ENCODE data around the gene LCN12.

LCN12 gene, protein sequence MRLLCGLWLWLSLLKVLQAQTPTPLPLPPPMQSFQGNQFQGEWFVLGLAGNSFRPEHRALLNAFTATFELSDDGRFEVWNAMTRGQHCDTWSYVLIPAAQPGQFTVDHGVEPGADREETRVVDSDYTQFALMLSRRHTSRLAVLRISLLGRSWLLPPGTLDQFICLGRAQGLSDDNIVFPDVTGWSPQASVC

DNA sequence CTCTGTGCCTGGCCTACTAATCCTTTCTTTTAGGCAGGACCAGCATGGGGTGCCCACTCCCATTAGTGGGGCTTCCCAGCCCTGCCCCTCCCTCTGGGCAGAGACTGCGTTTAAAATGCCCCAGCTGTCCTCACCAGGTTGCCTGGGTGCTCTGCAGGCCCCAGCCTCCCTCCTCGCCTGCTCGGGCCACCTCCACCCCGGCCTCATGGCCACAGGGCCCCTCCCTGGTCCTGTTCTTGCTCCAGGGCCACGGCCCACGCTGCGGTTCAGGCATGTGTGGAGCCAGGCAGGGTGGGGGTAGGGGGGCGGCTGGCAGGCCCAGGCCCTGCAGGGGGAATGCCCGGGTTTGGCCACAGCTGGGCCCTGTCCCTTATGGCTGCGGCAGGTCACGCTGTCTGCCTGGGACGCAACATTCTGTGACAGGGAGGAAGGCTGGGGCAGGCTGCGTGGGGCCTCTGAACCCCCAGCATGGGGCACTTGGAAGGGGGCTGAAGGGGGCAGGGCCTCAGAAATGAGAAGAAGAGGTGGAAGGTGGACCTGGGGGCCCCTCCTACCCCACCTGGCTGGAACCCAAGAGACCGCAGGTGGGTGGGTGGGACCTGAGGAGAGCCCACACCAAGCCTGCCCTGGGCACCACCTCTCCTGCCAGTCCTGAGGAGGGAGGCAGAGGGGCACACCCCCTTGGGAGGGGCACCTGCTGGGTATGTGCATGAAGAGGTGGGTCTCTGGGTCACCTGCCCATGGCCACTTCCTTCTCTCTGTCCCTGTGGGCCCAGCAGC is at the start of gene LCN12:
LCN12 (plus strand) TSS at position 733 of the 780 bp plus-strand sequence. CDS start 55 bp downstream, outside the sequence.
- no peak for DNase-seq (ENCODE audit: low read depth, low spot score)

DNA sequence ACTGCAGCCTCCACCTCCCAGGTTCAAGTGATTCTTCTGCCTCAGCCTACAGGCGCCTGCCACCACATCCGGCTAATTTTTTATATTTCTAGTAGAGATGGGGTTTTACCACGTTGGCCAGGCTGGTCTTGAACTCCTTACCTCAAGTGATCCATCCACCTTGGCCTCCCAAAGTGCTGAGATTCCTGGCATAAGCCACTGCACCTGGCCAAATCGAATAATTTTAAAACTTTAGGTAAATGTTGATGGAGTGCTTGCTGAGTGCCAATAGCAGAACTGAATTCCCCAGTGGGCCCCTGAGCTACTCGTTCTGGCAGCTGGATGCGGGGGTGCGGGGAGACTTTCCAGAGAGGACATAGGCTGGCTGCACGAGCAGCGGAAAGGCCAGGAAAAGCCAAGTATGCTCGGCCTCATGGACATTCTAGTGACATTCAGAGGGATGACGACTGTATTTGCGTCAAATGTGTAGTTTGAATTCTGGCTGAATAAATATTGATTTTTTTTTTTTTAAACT is 49.0 kb upstream of the LCN12 start:
- no peak for DNase-seq (ENCODE audit: low read depth, low spot score)

DNA sequence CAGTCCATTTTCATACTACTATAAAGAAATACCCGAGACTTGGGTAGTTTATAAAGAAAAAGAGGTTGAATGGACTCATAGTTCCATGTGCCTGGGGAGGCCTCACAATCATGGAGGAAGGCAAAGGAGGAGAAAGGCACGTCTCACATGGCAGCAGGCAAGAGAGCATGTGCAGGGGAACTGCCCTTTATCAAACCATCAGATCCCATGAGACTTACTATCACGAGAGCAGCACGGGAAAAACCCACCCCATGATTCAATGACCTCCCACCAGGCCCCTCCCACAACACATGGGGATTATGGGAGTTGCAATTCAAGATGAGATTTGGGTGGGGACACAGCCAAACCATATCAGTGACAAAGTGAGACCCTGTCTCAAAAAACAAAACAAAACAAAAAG is 45.8 kb upstream of the LCN12 start:
- DNase-seq (ENCODE audit: low read depth, low spot score), result no peak

DNA sequence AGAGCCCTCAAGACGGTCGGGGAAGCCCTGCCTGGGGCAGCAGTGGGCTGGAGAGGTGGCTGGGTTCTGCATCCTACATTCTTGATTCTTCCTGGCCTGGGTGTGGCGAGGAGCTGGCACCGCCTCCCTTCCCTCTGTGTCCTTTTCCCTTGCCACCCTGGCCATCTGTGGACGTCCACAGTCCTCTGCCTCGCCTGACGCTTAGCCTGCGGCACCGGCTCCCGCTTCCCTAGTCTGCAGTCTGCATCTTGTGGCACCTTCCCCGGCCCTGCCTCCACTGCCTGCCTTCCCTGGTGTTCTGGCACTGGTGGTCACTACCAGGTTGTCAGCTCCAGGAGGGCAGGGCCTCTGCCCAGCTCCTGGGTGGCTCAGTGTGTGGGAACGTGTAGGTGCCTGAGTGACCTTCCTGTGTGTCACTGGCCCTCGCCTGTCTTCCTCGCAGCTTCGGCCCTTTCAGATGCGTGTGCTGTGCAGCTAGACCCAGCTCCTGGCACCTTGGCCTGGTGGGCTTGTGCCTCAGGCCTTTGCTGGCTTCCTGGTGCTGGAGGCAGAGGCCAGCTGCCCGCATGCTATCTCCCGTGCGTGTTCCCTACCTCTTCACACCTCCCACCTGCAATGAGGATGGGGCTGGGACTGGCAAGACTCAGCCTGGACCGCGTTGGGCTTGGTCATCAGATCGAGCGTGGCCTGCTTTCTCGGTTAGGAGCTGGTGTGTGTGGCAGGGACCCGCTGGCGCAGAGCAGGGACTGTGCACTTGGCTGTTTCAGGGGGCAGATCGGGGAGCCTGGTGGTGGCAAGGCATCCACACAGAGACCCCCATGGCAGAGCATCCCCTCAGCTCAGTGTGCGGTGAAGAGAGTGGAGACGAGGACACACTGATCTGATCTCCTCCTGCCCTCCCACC is 44.8 kb upstream of the LCN12 start:
- DNase-seq (ENCODE audit: low read depth, low spot score), result no peak

DNA sequence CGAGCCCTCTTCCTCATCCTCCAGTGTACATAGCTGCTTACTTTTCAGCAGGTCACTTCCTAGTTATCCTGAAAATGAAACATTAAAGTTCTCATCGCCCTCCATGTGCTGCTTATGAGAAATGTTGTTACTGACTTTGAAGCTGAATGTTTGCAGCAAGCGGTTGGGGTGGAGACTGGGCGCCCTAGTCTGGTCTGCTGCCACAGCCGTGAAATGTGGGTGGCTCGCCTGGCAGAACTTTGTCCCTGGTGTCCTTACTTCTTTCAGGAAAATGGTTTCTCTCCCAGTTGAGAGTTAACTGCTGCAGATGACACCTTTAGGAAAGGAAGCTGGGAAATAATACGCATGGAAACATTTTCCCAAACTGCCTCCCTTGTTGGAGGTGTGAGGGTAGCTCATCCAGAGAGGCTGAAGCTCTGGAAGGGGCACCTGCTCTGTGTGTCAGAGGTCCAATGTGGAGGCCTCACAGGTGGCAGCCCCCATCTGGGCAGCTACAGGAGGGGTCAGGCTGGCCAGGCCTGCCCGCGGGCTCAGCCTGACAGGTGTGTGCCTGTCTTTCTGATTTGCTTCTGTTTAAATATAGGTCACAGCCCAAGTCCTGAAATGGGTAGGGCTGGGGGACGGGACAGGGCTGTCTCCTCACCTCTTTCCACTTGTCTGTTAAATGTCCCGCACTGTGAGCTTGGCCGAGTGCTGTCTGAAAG is 41.7 kb upstream of the LCN12 start:
- DNase-seq (ENCODE audit: low read depth, low spot score), result no peak

DNA sequence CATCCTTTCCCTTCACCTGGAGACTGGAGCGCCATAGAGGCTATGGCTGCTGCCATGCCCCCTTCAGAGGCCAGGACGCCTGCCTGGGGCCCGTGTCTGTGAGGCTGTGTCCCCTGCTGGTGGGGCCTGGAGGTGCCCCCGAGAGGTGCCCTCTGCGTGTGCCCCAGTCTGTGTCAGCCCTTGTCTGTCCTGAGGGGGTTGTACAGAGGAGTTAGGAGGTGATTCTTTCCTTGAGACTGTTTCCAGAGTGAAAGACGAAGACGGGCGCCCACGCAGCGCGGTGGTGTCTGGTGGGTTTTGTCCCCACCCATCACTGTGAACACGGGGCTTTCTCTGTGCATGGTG is 41.2 kb upstream of the LCN12 start:
- no peak for DNase-seq (ENCODE audit: low read depth, low spot score)

DNA sequence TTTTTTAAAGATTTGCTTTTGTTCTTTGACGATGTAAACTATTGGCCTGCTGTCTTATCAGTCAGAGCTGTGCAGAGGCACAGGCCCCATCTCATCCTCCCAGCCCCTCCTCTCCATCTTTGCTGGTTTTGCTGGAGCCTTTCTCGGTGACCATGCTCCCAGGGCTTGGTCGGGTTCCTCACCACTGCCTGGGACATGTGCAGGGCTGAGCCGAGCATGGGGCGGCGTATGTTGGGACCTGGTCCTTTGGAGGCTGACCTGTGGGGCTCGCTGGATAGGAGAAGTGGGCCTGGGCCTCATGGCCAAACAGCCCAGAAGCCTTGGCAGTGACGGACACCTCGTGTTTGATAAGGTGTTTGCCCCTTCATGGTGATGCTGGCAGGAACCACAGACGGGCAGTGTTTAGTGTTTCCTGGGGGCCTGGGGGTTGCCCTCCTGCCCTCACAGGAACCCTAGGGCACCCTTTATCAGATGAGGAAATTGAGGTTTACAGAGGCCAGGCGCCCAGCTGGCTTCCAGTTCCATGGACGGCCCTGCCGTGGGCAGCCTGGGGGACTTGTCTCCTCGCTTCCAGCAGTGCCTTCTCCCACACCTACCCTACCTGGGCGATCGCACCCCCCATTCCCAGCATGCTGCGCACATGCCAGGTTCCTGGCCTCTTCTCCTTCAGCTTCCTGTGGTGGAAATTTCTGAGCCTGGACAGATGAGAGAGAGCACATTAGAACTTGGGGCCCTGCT is 38.2 kb upstream of the LCN12 start:
- DNase-seq (ENCODE audit: low read depth, low spot score), result no peak

DNA sequence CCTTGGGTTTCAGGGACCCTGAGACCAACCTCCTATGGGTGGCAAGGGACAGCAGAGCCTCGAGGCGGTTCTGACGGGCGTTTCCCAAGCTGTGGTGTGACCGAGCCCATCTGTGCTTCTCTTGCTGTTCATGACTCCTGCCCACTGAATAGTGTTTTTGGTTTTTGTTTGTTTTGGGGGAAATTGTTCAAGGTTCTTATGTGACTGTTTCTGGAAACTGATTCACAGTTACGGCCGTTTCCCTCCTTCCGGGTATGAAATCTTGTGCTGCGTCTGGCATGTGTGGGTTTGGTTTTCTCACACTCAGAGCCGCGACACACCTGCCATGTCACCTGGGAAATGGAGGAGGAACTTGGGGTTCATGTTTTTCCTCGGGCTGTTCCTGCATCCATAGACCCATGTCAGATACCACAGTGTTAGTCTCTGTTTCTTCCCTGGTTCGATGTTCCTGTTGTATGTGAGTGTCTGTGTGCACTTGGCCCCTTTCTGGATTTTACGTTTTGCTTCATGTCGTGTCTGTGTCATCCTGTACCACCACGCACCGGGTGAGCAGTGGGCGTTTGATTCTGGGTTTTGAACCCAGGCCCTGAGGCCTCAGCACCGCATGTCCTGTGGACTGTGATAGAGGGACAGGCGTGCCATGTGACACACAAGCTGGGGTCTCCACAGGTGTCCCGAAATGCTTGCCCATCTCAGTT is 36.3 kb upstream of the LCN12 start:
- DNase-seq (ENCODE audit: low read depth, low spot score), result no peak

DNA sequence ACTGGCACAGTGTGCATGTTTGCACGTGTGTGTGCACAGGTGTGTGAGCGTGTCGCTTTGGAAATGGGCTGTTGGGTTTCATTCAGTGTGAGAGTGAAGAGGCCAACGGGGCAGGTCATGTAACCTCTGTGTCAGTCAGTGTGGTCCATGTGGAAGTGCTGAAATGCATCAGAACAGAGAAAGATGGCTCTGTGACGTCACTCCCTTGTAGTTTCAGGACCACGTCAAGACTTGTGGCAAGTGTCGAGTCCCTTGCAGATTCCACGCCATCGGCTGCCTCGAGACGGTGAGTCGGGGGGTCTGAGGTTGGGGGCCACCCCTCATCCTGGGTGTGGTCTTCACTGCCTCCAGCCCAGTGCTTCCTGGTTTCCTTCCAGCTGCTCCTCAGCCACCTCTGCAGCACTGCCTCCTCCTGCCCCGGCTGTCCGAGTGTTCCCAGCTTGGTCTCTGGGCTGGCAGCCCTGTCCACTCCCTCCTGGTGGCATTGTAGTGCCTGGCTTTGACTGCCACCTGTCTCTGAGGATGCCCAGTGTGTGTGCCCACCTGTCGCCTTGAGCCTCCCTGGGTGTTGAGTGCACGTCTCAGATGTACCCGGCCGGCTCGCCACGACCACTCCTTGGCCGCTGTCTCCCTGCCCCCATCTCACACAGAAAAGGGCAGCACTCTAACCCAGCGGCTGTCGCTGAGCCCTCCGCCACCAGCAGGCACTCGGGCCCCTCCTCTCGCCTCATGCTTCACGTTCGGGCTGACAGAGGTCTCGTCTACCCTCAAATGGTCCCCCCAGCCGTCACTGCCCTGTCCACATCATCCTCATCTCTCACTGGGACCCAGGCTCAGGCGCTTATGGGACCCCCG is 35.5 kb upstream of the LCN12 start:
- no peak for DNase-seq (ENCODE audit: low read depth, low spot score)

DNA sequence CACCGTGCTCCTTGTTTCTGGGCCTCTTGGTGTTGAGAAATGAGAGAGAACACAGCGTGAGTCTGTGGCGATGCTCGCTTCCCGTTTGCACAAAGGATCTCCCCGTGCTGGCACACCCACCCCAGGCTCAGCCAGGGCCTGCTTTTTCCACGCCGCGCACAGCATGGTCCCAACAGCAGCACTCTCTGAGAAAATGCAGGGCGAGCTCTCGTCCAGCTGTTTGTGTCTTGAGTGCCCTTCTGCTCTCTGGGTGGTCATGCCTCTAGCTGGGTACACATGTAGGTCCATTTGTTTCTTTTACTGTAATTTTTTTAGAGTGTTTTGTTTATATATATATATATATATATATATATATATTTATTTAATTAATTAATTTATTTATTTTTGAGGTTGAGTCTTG is 34.2 kb upstream of the LCN12 start:
- DNase-seq (ENCODE audit: low read depth, low spot score), result no peak

DNA sequence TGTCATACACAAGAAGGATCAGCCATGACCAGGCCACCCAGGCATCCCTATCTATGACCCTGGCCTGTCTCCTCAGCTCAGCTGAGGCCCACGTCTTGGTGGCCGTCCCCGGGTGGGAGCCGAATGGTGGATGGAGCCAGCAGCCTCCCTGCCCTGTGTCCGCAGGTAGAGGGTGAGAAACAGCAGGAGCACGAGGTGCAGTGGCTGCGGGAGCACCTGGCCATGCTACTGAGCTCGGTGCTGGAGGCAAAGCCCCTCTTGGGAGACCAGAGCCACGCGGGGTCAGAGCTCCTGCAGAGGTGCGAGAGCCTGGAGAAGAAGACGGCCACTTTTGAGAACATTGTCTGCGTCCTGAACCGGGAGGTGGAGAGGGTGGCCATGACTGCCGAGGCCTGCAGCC is 32.0 kb upstream of the LCN12 start:
- no peak for DNase-seq (ENCODE audit: low read depth, low spot score)

DNA sequence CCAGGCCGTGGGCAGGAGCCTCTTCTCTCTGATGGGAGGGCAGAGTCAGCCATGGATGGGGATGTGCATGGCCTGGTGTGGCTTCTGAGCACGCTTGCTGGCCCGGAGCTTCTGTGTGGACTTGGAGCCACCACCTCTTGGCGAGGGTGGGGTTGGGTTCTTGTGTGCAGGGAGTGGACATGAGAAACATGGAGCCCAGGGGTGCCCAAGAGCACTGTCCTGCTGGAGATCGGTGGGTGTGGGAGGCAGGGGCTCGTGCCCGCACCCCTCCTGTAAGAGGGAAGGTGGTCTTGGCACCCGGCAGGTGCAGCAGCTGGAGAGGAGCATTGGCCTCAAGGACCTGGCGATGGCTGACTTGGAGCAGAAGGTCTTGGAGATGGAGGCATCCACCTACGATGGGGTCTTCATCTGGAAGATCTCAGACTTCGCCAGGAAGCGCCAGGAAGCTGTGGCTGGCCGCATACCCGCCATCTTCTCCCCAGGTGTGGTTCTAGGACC is 31.3 kb upstream of the LCN12 start:
- no peak for DNase-seq (ENCODE audit: low read depth, low spot score)

DNA sequence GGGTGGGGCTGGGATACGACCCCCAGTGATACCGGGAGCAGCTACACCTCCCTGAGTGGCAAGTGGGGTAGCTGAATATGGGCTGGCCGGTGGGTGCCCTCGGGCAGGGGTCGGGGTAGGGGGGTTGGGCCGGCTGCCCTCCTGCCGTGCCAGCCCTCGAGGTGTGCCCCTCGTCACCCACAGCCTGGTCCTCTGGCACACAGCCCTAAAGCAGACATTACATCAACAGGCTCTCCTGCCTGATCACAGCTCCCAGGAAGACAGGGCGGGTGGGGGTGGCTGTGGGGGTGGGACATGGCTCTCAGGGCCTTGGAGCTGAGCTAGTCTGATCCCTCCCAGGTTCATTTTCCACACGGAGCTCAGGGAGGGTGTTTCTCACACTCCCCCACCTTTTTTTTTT is 30.8 kb upstream of the LCN12 start:
- DNase-seq (ENCODE audit: low read depth, low spot score), result no peak

DNA sequence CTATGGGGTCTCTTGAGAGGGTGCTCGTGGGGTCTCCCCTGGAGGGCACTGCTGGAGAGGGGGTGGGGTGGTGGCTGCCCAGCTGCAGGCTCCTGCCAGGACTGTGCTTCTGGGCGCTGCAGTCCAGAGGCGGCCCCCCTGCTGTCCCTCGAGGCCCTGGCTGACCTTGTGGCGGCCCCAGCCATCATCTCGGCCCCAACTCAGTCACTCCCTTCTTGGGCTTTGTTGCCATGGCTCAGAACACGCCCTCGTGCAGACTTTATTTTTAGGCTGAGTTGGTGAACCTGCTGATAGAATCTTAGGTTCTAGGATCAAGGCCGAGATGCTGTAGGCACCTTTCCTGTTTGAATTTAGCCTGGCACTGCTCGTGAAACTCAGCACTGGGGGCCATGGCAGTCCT is 30.4 kb upstream of the LCN12 start:
- no peak for DNase-seq (ENCODE audit: low read depth, low spot score)

DNA sequence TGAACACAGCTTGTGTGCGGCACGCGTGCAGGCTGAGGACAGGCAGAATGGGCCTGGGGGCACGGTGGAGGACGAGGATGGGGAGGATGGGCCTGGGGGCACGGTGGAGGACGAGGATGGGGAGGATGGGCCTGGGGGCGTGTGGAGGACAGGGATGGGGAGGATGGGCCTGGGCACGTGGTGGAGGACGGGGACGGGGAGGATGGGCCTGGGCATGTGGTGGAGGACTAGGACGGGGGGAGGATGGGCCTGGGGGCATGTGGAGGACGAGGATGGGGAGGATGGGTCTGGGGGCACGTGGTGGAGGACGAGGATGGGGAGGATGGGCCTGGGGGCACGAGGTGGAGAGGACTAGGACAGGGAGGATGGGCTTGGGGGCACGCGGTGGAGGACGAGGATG is 29.5 kb upstream of the LCN12 start:
- no peak for DNase-seq (ENCODE audit: low read depth, low spot score)

DNA sequence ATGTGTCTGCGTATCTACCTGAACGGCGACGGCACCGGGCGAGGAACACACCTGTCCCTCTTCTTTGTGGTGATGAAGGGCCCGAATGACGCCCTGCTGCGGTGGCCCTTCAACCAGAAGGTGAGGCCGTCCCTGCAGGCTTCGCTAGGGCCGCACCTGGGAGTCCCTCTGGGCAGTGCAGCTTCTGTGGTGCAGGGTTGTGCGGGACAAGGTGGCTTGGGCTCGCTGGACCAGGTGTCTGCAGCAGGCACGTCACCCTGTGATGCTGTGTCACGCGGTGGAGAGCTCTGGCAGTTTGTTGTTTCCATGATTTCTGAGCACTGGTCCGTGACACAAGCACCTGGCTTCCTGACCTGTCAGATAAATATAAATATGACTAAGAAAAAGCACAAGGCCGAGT is 28.2 kb upstream of the LCN12 start:
- DNase-seq (ENCODE audit: low read depth, low spot score), result no peak

DNA sequence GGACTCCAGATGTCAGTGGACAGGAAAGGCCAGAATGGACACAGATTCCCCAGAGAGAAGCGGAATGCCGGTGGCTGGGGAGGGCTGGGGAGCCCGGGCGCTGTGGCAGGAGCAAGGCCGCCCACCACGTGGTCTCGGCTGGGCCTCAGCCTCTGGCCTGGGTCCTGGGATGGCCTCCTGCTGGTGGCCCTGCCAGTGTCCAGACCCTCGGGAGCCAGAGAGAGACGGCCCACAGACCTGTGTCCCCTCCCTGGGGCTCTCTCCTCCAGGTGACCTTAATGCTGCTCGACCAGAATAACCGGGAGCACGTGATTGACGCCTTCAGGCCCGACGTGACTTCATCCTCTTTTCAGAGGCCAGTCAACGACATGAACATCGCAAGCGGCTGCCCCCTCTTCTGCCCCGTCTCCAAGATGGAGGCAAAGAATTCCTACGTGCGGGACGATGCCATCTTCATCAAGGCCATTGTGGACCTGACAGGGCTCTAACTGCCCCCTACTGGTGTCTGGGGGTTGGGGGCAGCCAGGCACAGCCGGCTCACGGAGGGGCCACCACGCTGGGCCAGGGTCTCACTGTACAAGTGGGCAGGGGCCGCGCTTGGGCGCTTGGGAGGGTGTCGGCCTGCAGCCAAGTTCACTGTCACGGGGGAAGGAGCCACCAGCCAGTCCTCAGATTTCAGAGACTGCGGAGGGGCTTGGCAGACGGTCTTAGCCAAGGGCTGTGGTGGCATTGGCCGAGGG is 26.5 kb upstream of the LCN12 start:
- no peak for DNase-seq (ENCODE audit: low read depth, low spot score)

DNA sequence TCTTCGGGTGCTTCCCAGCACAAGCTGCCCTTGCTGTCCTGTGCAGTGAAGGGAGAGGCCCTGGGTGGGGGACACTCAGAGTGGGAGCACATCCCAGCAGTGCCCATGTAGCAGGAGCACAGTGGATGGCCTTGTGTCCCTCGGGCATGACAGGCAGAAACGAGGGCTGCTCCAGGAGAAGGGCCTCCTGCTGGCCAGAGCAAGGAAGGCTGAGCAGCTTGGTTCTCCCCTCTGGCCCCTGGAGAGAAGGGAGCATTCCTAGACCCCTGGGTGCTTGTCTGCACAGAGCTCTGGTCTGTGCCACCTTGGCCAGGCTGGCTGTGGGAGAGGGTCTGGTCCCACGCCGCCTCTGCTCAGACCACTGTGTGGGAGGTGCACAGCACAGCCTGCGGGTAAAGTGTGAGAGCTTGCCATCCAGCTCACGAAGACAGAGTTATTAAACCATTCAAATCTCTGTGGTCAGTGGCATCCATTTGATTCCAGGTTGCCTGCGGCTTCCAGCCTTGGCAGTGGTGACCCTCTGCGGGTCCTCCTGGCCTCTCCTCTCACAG is 25.8 kb upstream of the LCN12 start:
- no peak for DNase-seq (ENCODE audit: low read depth, low spot score)

Data from activated naive CD8-positive, alpha-beta T cell treated with anti-CD3 and anti-CD28 coated beads, Interleukin-2, amount 50 U/mL, for 16 hours (primary cell).